ENCODE measurements around the gene NAA80.

Gene NAA80

GRCh38 chr3:50327943-50328691 lies 28.9 kb upstream of the NAA80 start, which contains the start of gene TUSC2:
TUSC2 (minus strand) TSS chr3:50328223; CDS start chr3:50328099, 124 bp downstream.
- DNase-seq = peak; percentile 91 to 95 (median 93)

GRCh38 chr3:50327129-50327528 lies 27.9 kb upstream of the NAA80 start:
- no peak for DNase-seq

DNA sequence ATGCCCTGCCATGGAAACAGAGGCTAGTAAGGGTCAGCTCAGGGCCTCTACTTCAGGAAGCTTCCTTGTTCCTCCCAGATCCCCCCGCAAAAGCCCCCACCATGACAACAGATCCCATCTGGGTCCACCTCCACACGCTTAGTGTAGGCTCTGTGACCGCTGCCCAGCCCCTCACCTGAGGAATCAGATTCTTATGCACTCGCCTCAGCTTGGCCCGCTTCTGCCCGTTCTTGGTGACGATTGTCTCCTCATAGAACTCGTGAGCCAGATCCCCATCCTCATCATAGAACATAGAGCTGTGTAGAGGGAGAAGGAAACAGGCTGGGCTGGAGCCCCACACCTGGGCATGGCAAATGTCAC lies 27.0 kb upstream of the NAA80 start:
- DNase-seq = no peak

DNA sequence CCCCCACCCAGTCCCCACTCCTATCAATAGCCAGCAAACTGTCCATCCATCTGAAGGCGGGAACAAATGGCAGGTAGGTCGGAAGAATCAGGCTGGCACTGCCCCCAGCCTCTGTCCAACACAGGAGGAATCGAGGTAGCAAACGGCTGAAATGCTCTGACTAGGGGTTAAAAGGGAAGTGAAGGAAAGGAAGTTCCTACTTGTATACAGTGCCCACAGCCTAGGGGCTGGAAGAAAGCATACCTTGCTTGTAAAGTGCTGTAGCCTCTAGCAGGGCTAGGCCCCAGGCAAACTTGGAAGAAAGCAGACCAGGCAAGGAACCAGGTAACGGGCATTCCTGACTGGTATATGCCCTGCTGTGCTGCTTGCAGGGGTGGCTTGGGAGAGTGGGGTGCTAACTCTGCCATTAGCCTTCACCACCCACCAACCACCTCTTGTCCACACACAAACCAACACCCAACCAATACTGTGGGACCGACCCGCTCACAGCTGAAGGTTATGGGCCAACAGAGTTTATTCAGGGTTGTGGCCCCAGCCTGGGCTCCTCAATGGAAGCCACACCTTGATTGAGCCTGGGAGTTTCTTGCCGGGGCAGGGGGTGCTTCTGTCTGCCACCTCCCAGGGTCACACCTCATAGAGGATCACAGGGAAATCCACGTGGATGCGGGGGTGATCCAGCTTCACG lies 26.4 kb upstream of the NAA80 start:
- no peak for DNase-seq

DNA sequence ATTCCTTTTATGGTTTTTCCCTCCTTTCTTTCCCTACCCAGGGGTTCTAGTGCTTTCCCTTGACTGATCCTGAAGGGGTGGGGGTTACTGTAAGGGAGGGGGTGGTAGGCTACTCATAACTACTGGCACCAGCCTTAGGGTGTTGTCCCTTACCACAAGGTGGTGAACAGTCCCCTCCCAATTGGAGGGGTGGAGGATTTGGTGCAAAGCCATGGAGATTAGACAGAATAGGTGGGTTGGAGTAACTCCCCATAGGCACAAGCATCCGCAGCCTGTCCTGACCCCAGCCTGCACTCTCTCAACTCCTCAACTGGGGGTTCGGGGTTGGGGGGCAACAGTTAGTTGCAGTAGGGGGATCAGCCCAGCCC lies 25.9 kb upstream of the NAA80 start:
- no peak for DNase-seq

DNA sequence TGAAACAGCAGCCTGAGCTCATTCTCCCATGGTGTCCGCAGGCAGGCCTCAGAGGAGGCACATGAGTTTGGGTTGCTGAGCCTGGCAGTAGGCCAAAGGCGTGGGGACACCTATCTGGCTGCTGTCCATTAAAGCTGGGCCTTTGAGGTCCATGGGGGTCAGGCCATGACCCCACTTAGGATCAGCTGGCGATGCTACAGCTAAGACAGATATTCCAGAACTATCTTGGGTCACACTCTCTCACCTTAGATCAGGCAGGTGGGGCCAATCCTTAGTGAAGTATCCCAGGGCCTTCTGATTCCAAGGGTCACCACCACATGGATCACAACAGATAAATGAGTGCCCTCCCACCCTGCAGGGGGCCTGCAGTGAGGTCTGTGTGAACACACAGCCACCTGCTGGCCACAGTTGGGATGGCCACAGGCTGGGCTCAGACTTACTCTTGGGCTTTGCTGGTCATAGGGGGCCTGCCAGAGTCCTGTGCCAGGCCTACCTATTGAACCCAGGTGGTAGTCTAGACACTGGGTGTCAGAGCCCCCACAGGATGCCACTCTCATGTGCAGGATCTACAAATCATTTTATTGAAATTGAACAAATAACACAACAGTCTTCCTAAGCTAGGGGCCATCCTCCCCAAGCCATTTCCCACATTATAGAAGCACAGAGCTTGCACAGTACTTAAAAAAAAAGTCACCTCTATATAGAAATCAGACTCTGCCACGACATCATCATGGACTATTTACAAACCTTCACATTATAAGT lies 25.3 kb upstream of the NAA80 start:
- peak; percentile 27 to 65 (median 40) for DNase-seq

DNA sequence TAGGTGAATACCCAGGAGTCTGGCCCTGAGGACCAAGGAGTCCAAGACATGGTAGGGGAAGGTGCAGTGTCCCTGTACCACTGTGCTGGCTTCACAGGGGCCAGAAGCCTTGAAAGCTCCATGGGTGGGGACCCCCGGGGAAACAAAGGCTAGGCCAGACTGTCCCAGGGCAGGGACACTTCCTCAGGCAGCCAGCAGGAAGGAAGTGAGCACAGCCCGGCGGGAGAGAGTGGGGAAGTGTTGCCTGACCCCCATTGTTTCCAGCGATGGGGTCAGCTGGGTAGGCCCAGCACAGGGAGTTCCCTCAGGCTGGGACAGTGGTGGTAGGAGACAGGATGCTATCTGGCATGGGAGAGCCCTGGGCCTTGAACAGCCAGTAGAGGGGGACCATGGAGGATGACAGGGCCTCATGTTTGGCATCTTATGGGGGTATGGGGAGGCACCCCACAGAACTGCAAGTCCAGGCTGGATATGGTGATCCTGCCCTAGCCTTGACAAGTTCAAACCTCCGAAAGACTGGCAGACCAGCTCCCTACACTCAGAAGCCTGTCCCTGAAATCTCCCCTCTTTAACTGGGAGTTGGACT lies 24.5 kb upstream of the NAA80 start:
- no peak for DNase-seq

GRCh38 chr3:50323092-50323600 lies 23.9 kb upstream of the NAA80 start:
- peak in 1 of 3 experiments; percentile 34 for DNase-seq

DNA sequence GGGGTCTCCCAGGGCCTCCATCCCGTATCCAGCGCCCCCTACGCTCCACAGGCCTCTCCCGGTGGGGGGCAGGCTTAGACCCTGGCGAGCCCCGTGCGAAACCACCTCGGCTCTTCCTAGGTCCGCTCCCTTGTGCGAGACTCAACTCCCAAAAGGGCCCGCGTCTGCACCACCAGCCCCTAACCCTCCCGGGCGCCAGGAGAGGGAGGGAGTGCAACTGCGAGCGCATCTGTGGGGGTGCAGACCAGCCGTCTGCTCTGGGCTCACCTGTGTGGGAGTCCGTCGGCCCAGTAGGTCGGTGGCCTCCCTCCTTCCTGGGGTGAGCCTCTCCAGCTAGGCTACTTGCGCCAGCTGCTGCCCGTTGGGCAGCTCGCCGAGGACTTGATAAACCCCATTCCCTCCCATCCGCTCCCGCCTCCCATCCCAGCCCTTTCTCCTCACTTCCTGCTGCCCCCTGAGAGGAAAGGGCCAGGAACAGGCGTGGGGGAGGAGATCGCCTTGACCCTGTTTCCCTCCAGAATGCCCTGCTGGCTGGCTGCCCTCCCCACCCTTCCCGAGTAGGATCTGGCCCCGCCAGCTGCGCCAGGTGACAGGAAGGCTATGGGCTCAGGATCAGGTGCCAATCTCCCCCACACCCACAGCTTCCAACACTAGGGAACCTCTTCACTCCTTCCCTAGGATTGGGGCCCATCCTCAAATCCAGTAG lies 23.3 kb upstream of the NAA80 start, which contains the start of gene HYAL2:
Gene HYAL2, minus strand, starts transcription at position 360 of the 706 bp plus-strand sequence. CDS start 2,256 bp downstream, outside the sequence.
- DNase-seq = peak in 2 of 3 experiments; percentile 46 to 61

GRCh38 chr3:50322115-50322385 lies 22.8 kb upstream of the NAA80 start:
- no peak for DNase-seq

GRCh38 chr3:50321336-50322114 lies 22.3 kb upstream of the NAA80 start:
- DNase-seq = peak; percentile 82 to 92 (median 91)

GRCh38 chr3:50320853-50321335 lies 21.7 kb upstream of the NAA80 start:
- DNase-seq = peak; percentile 71 to 84 (median 79)

- DNase-seq = no peak
Observed at GRCh38 chr3:50319894-50320625, 20.9 kb upstream of the NAA80 start.

- DNase-seq = no peak
Observed at GRCh38 chr3:50319181-50319893, 20.1 kb upstream of the NAA80 start.

GRCh38 chr3:50318615-50319014 lies 19.4 kb upstream of the NAA80 start:
- DNase-seq = no peak

- no peak for DNase-seq
Observed at GRCh38 chr3:50318163-50318562, 19.0 kb upstream of the NAA80 start.

DNA sequence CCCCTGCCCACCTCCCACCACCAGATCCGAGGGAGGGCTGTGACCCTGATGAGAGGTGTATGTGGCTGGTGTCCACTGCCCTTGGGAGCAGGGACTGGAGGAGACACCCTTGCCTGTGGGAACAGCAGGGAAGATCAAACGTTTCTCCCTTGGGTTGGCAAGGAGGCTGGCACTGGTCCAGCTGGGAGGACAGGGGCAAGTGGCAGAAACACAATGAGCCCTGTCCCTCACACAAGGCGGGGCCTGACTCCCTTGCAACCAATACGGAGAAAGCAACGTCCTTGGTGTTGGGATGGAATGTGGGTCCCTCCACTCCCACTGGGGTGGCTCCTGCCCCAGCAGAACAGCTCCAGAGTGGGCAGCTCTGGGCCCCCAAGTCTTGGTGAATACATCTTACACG lies 18.1 kb upstream of the NAA80 start:
- no peak for DNase-seq

DNA sequence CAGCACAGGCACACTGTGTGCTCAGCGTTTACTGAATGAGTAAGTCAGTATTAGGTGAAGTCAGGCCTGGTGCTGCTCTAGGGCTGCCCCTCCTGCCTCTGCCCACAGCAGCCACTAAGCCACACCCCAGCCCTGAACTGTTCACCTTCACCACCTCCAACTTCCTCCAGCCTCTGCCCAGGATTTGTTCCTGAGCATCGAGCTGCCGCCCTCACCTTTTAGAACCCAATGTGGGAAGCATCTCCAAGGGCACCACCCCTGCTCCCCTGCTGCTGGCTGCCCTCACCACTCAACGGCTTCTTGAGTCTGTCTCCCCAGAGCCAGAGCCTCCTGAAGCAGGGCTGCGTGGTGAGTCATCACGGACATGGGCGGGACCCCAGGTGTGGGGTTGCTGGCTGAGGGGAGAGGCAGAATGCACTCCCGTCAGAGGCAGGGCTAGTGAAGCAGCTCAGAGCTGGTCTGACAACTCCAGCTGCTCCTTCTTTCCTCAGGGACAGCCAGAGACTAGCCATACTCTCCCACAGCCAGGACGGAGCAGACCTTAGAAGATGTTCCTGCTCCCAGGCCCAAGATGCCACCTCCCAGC lies 17.5 kb upstream of the NAA80 start:
- peak in 1 of 3 experiments; percentile 37 for DNase-seq

- no peak for DNase-seq
Observed at GRCh38 chr3:50314816-50315215, 15.6 kb upstream of the NAA80 start.

DNA sequence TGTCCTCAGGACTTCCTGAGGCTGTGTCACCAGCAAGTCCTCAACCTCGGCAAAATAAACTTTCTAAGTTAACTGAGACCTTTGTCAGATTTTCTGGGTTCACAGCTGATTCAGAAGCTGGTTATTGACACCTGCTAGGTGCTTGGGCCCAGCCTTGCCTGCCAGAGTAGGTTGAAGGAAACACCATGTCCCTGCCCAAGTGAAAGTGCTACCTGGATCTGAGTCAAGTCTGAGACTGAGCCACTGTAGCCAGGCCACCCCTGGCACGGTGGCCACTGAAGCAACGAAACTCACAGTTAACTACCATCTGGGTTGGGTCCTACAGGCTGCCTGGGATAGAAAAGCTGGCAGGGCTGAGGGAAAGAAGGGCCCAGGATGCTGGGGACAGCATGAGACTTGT lies 15.1 kb upstream of the NAA80 start:
- no peak for DNase-seq
